GM12864 (cell line): ENCODE results near the gene RIPOR2.

Experiments used
- DNase-seq: peaks from one replicate; pipeline ENCODE4 v3.0.0-alpha.2; 2011; ENCODE audit warnings: low read depth
- H3K4me3 ChIP-seq: 2 replicates; pipeline ENCODE4 v1.5.1; 2011; ENCODE audit warnings: mild to moderate bottlenecking, low read depth, low read length, control low read depth
- CTCF ChIP-seq: IDR thresholded peaks from 2 replicates; pipeline ENCODE4 v1.5.1; 2011; ENCODE audit warnings: low read depth, mild to moderate bottlenecking, moderate library complexity, low read length, control low read depth, inconsistent platforms; ENCODE audit errors: missing control alignments

Gene RIPOR2

GRCh38 chr6:24797596-24798216 lies 138.1 kb downstream of the RIPOR2 start:
- no peak for DNase-seq
- no peak for TF ChIP-seq CTCF
- H3K4me3 ChIP-seq = no peak overlapping the region

GRCh38 chr6:24796616-24797290 lies 139.0 kb downstream of the RIPOR2 start:
- no peak overlapping the region for H3K4me3 ChIP-seq
- no peak for DNase-seq
- no peak for TF ChIP-seq CTCF

GRCh38 chr6:24795106-24795505 lies 140.7 kb downstream of the RIPOR2 start:
- no peak for TF ChIP-seq CTCF
- no peak for DNase-seq
- H3K4me3 ChIP-seq = no peak overlapping the region

GRCh38 chr6:24788031-24788665 lies 147.6 kb downstream of the RIPOR2 start:
- TF ChIP-seq CTCF = no peak
- no peak for DNase-seq
- H3K4me3 ChIP-seq = no peak overlapping the region

GRCh38 chr6:24780206-24780605 lies 155.6 kb downstream of the RIPOR2 start:
- TF ChIP-seq CTCF = no peak
- H3K4me3 ChIP-seq = no peak overlapping the region
- DNase-seq = no peak

GRCh38 chr6:24779416-24780016 lies 156.2 kb downstream of the RIPOR2 start:
- no peak overlapping the region for H3K4me3 ChIP-seq
- peak; percentile 57 for DNase-seq
- TF ChIP-seq CTCF = no peak

GRCh38 chr6:24778878-24779277 lies 156.9 kb downstream of the RIPOR2 start:
- no peak for DNase-seq
- H3K4me3 ChIP-seq = no peak overlapping the region

More at GRCh38 chr6:24778878-24779277, 156.9 kb downstream of the RIPOR2 start:
- TF ChIP-seq CTCF = no peak
